Right renal cortex interstitium (tissue), 3 donors: ENCODE data around the gene IFNL1. TPM values are rescaled to one million over a fixed set of nuclear protein-coding genes. Genes with fewer than 3 reads are reported as not detected.
"Not testable (repeated sequence)": the region's sequence is repeated elsewhere in the genome, so short reads cannot be mapped to it uniquely, and the experiment has no call there.

Source experiments
- DNase-seq, 3 donors: peaks; one replicate each; pipeline ENCODE4 v3.0.0-alpha.2; 2013; ENCODE audit warnings: low read depth in 3 of 3, low spot score in 2 of 3
- polyA plus RNA-seq, 3 donors: library from polyadenylated mRNA; unstranded; fragments of 120-200 nt; gene quantifications; one replicate each; pipeline ENCODE4 v1.2.1, GENCODE V29; 2013; ENCODE audit not compliant: insufficient read length in 3 of 3

Gene IFNL1
- polyA plus RNA-seq, 3 donors: not detected

DNA sequence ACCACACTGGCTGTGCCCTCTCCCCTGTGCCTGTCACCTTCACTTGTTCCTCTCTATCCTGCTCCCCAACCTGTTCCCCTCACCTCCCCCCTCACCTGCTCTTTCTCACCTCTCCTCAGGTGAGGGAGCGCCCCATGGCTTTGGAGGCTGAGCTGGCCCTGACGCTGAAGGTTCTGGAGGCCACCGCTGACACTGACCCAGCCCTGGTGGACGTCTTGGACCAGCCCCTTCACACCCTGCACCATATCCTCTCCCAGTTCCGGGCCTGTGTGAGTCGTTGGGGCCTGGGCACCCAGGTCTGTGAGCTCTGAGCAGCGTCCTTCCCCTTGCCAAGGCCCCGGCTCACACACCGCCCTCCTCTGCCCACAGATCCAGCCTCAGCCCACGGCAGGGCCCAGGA lies 26.8 kb upstream of the IFNL1 start:
- not testable (repeated sequence) for DNase-seq

DNA sequence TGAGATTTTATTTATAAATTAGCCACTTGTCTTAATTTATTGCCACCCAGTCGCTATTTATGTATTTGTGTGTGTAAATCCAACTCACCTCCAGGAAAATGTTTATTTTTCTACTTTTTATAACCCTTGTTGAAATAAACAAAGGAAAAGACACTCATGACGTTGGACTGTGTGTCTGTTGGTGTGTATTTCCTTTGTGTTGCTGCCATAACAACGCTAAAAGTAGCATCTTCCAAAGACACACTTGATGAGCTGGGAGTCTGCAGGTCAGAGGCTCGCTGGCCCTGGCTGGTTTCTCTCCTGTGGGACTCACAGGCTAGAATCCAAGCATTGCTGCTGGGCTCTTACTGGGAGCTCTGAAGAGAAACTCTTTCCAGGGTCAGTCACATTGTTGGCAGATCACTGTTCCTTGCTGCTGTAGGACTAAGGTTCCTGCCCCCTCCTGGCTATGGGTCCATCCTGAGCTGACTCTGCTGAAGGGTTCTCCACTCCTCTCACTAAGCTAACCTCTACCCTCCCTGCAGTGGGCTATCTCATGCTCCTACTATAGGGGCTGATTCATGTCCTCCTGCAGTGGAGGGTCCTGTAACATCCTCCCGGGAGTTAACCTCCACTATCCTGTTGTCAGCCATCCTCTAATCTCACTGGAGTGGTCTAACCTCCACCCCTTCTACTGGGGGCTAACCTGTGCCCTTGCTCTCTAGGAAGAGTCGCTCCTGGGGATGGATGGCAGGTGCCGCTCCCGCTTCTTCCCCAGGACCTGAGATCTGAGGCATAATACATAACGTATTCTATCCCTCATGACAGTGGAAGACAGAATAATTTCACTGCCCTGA lies 26.0 kb upstream of the IFNL1 start:
- no peak for DNase-seq

DNA sequence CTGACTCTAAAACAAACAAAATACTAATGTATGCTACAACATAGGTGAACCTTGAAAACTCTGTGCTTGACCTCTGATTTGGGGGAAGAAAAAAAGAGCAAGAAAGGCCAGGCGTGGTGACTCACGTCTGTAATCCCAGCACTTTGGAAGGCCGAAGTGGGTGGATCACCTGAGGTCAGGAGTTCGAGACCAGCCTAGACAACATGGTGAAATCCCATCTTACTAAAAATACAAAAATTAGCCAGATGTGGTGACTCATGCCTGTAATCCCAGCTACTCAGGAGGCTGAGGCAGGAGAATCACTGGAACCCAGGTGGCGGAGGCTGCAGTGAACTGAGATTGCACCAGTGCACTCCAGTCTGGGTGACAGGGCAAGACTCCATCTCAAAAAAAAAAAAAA lies 22.3 kb upstream of the IFNL1 start:
- not testable (repeated sequence) for DNase-seq

DNA sequence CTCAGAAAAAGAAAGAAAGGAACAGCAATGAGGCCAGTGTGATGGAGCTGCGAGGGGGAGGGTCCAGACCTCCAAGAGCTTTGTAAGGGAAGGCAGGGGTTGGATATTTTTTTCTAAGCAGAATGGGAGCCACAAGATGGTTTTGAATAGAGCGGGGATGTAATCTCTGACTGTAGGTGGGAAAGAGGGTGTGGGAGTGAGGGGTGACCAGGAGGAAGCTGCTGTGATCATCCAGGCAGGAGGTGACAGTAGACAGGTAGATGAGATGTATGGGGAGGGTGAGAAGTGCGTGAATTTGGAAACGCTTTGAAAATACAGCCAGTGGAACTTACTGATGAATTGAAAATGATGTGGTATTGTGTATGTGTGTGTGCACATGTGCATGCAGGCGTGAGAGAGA lies 20.6 kb upstream of the IFNL1 start:
- no peak for DNase-seq

DNA sequence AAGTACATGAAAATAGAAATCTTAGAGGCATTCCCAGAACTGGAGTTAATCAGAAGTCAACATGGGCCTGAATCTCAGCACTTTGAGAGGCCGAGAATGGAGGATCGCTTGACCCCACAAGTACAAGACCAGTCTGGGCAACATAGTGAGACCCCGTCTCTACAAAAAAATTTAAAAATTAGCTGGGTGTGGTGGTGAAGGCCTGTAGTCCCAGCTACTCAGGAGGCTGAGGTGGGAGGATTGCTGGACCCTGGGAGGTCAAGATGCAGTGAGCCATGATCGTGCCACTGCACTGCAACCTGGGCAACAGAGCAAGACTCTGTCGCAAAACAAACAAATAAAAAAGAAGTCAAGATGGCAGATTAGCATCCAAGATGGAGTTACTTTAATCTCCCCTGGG lies 19.5 kb upstream of the IFNL1 start:
- no peak for DNase-seq

DNA sequence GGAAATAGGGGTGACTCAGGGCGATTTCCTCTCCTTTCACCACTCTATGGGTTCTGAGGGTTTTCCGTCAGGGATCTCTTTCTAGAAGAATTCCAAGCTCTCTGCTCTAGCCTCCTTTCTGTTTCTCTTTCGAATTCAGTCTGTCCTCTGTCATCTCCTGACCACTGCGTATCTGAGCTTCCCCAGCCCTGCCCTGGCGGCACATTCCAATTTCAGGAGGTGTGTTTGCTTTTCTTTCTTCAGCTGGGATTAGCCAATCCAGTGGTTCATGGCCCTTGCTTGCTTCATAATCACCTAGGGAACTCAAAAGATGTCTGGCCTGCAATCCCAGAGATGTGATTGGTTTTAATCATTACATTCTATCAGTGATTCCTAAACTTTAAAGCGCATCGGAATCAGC lies 18.6 kb upstream of the IFNL1 start:
- no peak for DNase-seq

DNA sequence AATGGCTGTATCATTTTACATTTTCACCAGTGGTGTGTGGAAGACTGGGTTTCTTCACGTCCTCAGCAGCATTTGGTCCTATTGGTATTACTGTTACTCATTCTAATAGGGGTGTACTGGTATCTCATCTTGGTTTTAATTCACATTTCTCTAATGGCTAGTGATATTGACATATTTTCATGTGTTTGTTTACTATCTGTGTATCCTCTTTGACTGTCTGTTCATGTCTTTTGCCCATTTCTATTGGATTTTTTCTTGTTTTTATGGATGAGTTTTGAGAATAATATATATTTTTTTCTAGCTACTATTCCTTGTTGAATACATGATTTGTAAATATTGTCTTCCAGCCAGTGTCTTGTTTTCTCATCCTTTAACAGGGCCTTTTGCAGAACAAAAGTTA lies 14.2 kb upstream of the IFNL1 start:
- DNase-seq: no peak

DNA sequence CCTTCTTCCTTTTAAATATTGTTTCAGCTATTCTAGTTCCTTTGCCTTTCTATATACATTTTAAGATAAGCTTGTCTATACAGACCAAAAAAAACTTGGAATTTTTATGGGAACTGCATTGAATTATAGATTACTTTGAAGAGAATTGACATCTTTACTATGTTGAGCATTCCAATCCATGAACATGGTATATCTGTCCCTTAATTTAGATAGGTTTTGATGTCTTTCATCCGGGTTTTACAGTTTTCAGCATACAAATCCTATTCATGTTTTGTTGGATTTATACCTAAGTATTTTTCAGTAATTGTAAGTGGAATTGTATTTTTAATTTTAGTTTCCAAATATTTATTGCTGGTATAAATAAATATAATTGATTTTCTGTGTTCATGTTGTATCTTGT lies 12.2 kb upstream of the IFNL1 start:
- DNase-seq: no peak

DNA sequence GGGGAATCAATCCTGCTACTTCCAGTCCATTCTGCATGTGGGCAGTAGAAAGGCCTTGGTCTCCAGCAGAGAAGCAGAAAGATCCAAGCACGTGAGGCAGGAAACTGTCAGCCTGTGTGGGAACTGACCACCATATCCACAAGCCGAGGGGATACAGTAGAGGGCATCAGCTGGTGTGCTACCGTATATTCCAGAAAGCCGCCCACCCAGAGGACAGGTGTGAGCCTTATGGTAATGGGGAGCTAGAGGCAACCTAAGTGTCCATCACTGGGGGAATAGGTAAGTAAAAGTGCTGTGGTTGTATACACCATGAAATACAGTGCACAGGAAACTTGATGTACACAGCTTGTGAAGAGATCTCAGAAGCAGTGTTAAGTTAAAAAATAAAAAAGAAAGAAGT lies 2.8 kb upstream of the IFNL1 start:
- no peak for DNase-seq

DNA sequence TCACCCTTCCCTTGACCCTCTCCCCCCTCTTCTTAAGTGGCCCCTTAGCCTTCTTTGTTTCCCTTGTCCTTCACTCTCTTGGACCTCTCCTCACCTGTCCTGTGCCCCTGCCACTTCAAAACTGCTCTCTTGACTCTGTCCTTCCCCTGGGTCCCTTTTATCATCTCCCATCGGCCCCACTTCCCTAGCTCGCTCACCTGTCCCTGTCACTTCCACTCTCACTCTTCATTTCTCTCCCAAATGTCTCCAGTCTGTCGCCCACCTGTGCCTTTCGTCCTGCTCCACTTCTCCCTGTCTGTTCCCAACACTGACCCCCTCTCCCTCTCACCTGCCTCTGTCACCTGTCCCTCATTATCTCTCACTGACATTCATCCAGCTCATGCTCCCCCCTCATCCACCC lies 699 bp downstream of the IFNL1 start:
- no peak for DNase-seq

DNA sequence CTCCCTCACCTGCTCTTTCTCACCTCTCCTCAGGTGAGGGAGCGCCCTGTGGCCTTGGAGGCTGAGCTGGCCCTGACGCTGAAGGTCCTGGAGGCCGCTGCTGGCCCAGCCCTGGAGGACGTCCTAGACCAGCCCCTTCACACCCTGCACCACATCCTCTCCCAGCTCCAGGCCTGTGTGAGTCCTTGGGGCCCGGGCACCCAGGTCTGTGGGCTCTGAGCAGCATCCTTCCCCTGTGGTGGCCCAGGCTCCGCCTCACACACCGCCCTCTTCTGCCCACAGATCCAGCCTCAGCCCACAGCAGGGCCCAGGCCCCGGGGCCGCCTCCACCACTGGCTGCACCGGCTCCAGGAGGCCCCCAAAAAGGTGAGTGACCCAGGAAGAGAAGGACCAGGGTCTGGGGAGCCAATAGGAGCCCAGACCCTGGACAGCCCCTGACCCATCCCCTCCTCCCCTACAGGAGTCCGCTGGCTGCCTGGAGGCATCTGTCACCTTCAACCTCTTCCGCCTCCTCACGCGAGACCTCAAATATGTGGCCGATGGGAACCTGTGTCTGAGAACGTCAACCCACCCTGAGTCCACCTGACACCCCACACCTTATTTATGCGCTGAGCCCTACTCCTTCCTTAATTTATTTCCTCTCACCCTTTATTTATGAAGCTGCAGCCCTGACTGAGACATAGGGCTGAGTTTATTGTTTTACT lies 1.9 kb downstream of the IFNL1 start:
- no peak for DNase-seq

DNA sequence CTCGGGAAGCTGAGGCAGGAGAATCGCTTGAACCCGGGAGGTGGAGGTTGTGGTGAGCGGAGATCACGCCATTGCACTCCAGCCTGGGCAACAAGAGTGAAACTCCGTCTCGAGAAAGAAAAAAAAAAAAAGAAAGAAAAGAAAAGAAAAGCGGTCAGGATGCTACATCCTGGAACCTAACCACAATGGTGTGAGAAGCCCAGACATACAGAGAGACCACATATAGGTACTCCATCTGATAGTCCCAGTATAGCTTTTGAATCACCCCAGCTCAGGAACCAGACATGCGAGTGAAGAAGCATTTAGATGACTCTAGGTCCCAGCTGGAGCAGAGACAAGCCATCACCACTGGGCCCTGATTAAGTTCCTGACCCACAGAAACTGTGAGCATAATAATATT lies 3.2 kb downstream of the IFNL1 start:
- DNase-seq: no peak

DNA sequence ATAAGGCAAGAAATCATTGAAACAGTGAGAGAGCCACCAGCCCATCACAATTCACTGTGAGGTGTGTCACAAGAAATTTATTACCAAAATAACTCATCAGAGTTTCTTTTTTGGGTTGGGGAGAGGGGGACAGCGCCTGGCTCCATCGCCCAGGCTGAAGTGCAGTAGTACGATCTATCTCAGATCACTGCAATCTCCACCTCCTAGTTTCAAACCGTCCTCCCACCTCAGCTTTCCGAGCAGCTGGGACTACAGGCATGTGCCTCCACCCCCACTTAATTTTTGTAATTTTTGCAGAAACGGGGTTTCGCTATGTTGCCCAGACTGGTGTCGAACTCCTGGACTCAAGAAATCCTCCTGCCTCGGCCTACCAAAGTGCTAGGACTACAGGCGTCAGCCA lies 3.6 kb downstream of the IFNL1 start:
- no peak for DNase-seq

DNA sequence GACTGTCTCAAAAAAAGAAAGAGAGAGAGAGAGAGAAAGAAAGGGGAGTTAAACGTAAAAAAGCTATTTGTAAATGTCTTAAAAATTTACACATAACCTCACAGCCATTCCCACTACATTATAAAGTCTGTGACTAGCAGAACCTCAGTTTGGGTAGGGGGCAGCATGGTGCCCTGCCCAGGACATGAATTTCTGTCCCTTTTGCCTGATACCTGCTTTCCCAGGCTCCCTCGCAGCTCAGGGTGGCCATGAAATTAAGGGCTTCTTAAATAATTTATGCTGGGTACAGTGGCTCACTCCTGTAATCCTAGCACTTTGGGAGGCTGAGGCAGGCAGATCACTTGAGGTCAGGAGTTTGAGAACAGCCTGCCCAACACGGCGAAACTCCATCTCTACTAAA lies 4.8 kb downstream of the IFNL1 start:
- DNase-seq: no peak

DNA sequence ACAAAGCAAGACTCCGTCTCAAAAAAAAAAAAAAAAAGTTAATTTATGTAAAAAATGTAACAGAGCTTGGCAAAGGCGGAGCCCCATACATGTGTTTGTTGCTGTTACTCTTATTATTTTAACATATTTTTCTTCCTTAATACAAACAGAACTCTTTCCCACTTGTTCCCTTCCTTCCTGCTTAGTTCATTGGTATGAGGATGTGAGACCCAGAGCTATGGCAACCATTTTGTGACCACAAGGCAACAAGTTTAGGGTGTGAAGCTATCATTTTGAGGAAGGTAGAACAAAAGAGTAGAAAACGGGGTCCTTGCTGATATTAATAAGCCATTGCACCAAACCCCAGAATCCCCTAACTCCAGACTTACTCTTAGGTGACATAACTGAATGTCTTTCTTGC lies 5.4 kb downstream of the IFNL1 start:
- DNase-seq: no peak

DNA sequence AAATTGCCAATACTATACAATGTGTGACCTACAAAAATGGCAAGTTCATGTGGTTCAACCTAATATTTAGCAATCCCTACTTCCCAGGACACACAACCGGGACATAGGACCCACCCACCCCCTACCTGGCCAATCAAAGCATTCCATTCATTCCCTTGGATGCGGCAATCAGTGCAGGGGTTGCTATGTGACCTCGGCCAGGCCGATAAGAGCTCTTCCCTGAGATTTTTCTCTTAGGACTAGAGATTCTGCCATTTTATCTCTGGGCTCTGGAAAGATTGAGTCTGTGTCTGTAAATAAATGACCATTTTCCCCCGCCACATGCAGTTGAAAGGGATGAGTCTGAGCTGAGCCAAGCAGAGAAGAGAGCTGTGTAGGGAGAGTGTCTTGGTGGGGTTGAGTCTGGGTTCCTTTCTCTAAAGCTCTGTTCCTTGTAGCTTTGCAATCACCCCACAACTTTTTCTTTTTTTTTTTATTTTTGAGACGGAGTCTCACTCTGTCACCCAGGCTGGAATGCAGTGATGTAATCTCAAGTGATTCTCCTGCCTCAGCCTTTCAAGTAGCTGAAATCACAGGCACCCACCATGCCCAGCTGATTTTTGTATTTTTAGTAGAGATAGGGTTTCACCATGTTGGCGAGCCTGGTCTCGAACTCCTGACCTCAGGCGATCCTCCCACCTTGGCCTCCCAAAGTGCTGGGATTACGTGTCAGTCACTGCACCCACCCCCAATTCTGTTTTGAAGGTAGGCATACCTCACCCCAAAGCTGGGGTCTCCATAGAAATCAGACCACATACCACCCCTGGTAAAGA lies 7.4 kb downstream of the IFNL1 start:
- no peak for DNase-seq

DNA sequence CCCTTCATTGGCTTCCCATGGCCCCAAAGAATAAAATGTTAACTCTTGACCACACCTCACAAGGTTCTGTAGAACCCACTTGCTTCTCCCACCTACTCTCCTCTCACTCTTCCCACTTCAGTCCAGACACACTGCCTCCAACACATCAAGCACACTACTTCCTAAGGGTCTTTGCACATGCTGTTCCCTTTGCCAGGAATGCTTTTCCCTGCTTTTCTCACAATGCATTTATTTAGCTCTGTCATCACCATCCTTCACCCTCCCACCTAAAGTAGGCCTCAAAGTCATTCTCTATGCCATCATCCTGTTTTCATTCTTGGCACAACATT lies 7.9 kb downstream of the IFNL1 start:
- no peak for DNase-seq

DNA sequence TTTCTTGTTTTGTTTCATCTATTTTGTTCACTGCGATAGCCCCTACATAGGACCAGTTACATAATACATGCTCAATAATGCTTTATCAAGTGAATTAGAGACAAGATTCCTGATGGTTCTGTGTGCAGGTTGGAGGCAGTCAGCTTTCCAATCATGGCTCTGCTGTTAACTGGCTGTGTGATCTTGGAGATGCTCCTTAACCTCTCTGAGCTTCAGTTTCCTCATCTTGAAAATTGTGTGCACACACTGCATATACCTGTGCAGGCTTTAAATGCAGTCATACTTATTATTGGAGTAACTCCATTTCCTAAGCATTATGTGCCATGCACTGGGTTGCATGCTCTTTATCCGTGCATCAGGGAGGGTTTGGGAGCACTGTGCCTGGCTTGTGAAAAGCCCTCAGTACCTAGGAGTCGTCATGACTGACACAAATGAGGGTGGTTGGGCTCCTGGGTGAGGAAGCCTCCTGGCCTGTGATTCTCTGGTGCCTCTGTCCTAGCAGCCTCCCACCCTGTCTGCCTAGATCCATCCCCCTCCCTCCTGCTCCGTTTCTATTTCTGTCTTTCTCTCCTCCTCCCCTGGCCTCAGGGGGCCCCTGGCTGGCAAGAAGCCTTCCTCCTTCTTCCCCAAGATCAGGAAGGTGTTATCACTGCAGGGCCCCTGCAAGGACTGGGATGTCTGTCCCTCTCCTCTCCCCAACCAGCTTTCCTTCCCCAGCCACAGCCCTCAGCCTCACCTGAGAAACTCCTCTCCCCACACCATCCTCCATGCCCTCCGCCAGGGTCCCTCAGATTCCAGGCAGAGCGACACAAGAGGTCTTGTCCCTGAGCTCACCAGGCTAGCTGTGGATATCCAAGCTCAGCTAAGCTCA lies 8.7 kb downstream of the IFNL1 start:
- DNase-seq: no peak

DNA sequence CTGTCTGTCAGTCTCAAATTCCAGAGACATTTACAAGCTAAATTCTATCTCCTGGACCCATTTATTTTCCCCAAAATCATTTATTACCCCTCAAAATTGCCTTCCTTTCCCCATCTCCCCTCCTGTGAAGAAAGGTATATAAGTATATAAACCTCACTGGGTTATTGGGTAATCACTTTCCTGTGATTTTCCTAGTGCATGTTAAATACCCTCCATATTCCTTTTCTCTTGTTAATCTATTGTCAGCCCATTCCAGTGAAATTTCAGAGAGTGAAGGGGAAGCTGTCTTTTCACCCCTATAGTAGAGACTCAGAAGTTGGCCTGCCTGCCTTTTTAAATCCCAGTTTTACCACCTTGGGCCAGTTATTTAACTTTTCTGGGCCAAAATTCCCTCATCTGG lies 9.9 kb downstream of the IFNL1 start:
- DNase-seq: no peak

DNA sequence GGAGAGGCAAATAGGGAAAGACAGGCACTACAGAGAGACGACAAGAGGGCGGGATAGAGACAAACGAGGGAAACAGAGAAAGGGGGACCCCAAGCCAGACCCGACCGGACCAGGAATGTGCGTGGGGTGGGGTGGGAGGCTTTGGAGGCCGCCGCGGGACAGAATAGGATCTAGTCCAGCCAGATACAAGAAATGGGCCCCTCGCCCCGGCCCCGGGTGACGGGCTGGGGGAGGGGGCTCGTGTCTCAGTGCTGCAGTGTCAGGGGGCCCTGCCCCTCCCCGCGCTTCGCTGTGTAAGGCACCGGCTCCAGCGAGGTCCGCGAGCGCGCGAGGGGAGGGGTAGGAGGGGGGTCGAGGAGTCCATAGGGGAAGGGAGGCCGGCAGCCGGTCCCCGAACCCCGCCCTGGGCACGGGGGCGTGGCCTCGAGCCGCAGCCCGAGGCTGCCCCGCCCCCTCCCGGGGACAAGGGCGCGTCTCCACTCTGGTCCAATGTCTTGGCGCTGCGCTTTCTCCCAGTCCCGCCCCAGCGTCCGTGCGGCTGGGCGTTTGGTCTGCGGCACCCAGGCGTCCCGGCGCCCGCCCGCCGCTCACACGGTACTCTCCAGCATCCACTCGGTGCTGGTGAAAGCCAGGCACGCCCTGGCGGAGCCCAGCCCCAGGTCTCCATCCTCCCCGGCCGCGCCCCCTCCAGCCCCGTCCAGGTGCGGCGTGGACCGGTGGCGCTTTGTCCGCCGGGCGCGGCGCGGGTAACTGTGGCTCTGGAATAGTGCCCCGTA lies 11.0 kb downstream of the IFNL1 start:
- no peak for DNase-seq
